Thyroid gland (tissue), 4 donors: ENCODE measurements around the gene CCND1. TPM values are rescaled to one million over a fixed set of nuclear protein-coding genes. Genes with fewer than 3 reads are reported as not detected.

Experiments used
- DNase-seq, 2 donors: peaks; one replicate each; pipeline ENCODE4 v3.0.0-alpha.2; 2019
- H3K27ac ChIP-seq, 3 donors: fragments of 200-600 bp; sonication (generic); 1 replicate in 2 of 3; 2 replicates in 1 of 3; pipeline ENCODE4 v1.5.1; 2016 to 2019; ENCODE audit warnings: mild to moderate bottlenecking in 1 of 3, moderate library complexity in 1 of 3
- H3K27me3 ChIP-seq: fragments of 200-600 bp; sonication (generic); one replicate; pipeline ENCODE4 v1.5.1; 2019
- H3K36me3 ChIP-seq, 2 donors: fragments of 200-600 bp; sonication (generic); one replicate each; pipeline ENCODE4 v1.5.1; 2016 to 2019
- H3K4me1 ChIP-seq, 2 donors: fragments of 200-600 bp; sonication (generic); one replicate each; pipeline ENCODE4 v1.5.1; 2017 to 2019
- H3K4me3 ChIP-seq, 3 donors: fragments of 200-600 bp; sonication (generic); replicated peaks in 1 of 3; 1 replicate in 2 of 3; 2 replicates in 1 of 3; pipeline ENCODE4 v1.5.1; 2016; ENCODE audit warnings: mild to moderate bottlenecking in 1 of 3
- H3K9me3 ChIP-seq: fragments of 200-600 bp; sonication (generic); one replicate; pipeline ENCODE4 v1.5.1; 2017
- POLR2A ChIP-seq, 2 donors: fragments of 450-650 bp; IDR thresholded peaks; one replicate each; pipeline ENCODE4 v1.6.1; 2017; ENCODE audit warnings: antibody characterized with exemption in 2 of 2, mild to moderate bottlenecking in 2 of 2, moderate library complexity in 1 of 2
- WGBS, 2 donors: methylation state at CpG; one replicate each; pipeline ENCODE4 v1.1.5; 2017; 5-methylcytosine and 5-hydroxymethylcytosine counted together
- intact Hi-C: fragments of 100-400 bp; cut with DNase I; formaldehyde crosslinking; loops from one replicate; pipeline ENCODE4 v1.15.1; 2023
- total RNA-seq, 4 donors: library from RNA; depleted of rRNA; stranded (reverse); fragments of >200 nt; gene quantifications; one replicate each; pipeline ENCODE4 v1.2.3, GENCODE V29; 2016
- TF ChIP-seq, protein P1 (sequence below), 6 experiments: fragments of 200-600 bp in 3 of 6; fragments of 450-650 bp in 3 of 6; sonication (generic) in 3 of 6; IDR thresholded peaks; one replicate each; pipeline ENCODE4 v1.5.1; 2016 to 2019; ENCODE audit warnings: antibody characterized with exemption in 6 of 6, mild to moderate bottlenecking in 2 of 6, inconsistent platforms in 1 of 6, moderate library complexity in 1 of 6

CCND1 gene
- total RNA-seq, 4 donors from 2014 or later: 55.1 to 110 (median 94.6) TPM

DNA sequence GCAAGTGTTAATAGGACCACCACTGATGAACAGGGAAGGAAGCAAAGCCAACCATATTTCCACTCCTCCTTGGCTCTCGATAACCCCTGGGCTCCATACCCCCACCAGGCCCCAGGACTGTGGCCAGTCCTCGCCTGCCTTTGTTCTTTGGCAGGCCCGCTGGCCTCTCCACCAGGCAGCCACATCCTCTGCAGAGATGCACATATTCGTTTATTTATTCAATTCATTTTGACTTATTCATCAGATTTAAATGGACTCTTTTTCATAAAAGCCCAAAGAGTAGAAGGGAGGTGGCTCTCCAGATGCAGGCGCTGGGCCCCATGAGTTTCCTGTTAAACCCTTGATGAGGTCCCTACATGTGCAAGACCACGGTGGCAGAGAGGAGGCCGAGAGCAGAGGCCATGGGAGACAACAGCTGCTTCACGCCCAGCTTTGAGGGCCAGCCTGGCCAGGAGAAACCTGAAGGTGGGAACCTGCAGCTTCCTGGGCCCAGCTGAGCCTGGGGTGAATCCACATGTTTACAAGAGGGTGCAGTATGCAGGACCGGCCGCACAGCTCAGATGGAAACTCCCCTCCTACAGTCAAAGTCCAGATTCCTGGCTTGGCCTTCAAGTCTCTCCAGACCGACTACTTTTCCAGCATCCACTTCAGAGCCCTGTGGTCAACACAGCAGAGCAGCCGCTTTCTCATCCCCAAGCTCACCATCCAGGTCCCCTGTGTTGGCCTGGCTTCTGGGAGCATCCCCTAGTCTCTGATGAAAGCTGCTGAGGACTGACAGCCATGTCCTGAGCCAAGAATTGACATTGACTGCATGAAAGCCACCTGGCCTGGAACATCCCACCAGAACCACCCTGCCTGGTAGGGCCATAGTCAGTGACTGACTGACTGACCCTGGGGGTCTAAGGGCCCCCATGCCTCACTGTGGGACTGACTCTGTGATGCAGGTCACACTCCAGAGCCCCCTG is 39.7 kb upstream of the CCND1 start:
- Histone ChIP-seq H3K27ac (no peak overlapping the region), H3K27me3 (no peaks in the 10 kb centered on the region), H3K36me3 (no peaks in the 10 kb centered on the region), H3K4me1 (no peaks in the 10 kb centered on the region), H3K9me3 (no peaks in the 10 kb centered on the region), H3K4me3 (no peak overlapping the region)
- no peak for TF ChIP-seq POLR2A (IDR thresholded peaks at IDR 0.05)
- TF ChIP-seq, protein P1, sequence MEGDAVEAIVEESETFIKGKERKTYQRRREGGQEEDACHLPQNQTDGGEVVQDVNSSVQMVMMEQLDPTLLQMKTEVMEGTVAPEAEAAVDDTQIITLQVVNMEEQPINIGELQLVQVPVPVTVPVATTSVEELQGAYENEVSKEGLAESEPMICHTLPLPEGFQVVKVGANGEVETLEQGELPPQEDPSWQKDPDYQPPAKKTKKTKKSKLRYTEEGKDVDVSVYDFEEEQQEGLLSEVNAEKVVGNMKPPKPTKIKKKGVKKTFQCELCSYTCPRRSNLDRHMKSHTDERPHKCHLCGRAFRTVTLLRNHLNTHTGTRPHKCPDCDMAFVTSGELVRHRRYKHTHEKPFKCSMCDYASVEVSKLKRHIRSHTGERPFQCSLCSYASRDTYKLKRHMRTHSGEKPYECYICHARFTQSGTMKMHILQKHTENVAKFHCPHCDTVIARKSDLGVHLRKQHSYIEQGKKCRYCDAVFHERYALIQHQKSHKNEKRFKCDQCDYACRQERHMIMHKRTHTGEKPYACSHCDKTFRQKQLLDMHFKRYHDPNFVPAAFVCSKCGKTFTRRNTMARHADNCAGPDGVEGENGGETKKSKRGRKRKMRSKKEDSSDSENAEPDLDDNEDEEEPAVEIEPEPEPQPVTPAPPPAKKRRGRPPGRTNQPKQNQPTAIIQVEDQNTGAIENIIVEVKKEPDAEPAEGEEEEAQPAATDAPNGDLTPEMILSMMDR (IDR thresholded peaks at IDR 0.05): no peak
- no peak for DNase-seq
- WGBS, 2 donors: 85 to 94% methylated on average over 9 to 12 of the region's 12 CpGs
- intact Hi-C loops: no loop called here

DNA sequence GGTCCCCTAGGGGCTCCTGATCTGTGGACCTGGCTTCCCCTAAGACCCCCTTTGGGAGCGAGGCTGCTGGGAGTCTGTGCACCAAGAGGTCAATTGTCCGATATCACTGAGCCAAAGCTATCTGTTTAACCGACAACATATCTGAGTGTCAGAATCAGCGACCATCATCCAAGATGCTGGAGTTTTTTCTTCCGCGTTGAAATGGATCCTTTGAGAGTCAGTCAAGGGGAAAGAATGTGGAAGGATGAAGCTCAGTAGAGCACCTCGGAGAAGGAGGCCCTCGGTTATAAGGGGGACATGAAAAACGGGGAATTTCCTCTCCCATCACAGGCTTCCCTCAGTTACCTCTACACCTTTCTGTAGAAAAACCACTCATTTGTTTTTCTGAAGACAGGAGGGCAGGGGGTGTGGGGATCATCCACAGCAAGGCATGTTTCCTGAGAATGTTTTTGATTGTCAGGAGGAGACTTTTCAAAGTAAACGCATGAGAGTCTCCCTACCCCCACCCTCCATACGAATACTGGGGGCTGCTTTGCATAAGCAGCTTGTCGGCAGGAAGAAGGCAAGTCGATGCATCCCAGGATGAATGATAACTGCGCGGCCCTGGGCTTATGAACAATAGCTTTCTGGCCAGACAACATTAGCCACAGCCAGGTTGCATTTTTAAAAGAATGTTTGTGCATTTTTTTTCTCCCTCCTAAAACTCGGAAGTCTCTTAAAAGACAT is 37.7 kb upstream of the CCND1 start:
- H3K27ac ChIP-seq: no peak overlapping the region
- no peaks in the 10 kb centered on the region for H3K36me3 ChIP-seq
- WGBS, 2 donors: 34 to 35% methylated on average over 16 of the region's 16 CpGs
- H3K4me3 ChIP-seq: no peak overlapping the region
- H3K27me3 ChIP-seq: no peaks in the 10 kb centered on the region
- DNase-seq: no peak
- no peaks in the 10 kb centered on the region for H3K9me3 ChIP-seq
- intact Hi-C loops: no loop called here
- H3K4me1 ChIP-seq: no peaks in the 10 kb centered on the region
- no peak for TF ChIP-seq POLR2A (IDR thresholded peaks at IDR 0.05)
- TF ChIP-seq, protein P1 (IDR thresholded peaks at IDR 0.05): no peak

DNA sequence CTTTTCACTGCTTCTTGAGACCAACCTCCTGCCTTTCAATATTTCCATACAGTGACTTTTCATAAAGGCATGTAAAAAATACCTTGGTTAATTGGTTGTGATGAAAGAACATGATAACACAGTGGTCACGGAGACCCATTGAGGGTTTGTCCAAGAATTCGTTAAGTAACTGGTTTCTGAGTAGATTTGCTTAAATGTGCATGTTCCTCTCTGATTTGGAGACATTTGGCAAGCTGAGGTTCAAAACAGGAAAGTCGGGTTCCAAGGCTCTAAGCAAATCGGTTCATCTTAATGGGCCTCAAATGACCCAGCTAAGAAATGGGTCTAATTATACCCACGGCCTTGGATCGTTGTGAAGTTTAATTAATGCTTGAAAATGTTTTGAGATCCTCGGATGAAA is 36.9 kb upstream of the CCND1 start:
- H3K9me3 ChIP-seq: no peaks in the 10 kb centered on the region
- 76 to 85% methylated on average over 7 of the region's 7 CpGs for WGBS, 2 donors
- no peaks in the 10 kb centered on the region for H3K36me3 ChIP-seq
- DNase-seq: no peak
- intact Hi-C loops: no loop called here
- H3K27me3 ChIP-seq: no peaks in the 10 kb centered on the region
- no peaks in the 10 kb centered on the region for H3K4me1 ChIP-seq
- H3K27ac ChIP-seq: no peak overlapping the region
- no peak overlapping the region for H3K4me3 ChIP-seq
- TF ChIP-seq, protein P1 (IDR thresholded peaks at IDR 0.05): no peak
- no peak for TF ChIP-seq POLR2A (IDR thresholded peaks at IDR 0.05)

DNA sequence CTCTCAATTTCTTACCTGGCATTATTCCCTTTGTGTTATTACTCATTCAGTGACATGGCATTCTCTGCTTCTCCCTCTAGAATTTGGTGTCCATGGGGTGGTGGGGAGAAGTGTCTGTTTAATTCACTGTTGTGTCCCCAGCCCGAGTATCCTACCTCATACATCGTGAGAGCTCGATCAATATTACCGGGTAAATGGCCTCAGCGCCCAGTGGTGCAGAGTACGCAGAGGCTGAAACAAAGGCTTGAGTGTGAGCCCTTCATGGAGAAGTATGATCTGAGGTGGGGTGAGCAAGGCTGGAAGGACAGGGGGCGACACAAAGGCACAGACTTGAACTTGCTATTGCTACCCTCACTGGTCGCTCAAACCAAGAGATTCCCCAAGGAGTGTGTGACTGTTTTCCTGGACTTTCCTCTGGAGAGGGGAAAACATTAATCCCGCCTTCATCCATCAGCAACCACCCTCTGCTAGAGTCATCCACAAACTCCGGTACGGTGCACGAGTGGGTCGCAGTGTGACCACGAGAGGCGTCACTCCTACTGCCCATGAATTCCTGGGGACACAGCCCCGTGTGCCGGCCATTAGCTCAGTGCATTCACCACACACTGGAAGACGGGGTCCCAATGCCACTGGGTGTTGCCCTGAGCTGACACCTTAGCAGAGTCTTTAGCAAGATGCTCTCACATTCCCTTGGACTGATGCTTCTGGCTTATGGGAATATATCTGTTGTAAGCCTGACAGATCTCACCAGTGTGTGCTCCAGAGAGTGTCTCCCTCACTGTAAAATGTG is 35.0 kb upstream of the CCND1 start:
- H3K27ac ChIP-seq: no peak overlapping the region
- no peaks in the 10 kb centered on the region for H3K9me3 ChIP-seq
- no peaks in the 10 kb centered on the region for H3K36me3 ChIP-seq
- DNase-seq: no peak
- WGBS, 2 donors: 89 to 95% methylated on average over 15 to 18 of the region's 18 CpGs
- TF ChIP-seq POLR2A (IDR thresholded peaks at IDR 0.05): no peak
- TF ChIP-seq, protein P1 (IDR thresholded peaks at IDR 0.05): no peak
- intact Hi-C loops: no loop called here
- no peaks in the 10 kb centered on the region for H3K27me3 ChIP-seq
- H3K4me1 ChIP-seq: no peaks in the 10 kb centered on the region
- no peak overlapping the region for H3K4me3 ChIP-seq
